ENCODE results near the gene CCNG2. TPM values are rescaled to one million over a fixed set of nuclear protein-coding genes. Genes with fewer than 3 reads are reported as not detected.

Gene CCNG2
- total RNA-seq, 1 experiment from 2014 or later: 44.2 TPM

- Histone ChIP-seq H3F3A (ENCODE audit: insufficient read depth, low read depth) (peaks cover 27% of the 10 kb centered on the region), H3K4me1 (replicated peaks; ENCODE audit: insufficient read depth) (peaks cover 56% of the 10 kb centered on the region), H2AFZ (no peak overlapping the region), H3K4me2 (no peak overlapping the region), H3K9me2 (ENCODE audit: insufficient read depth) (no peaks in the 10 kb centered on the region), H3K79me2 (ENCODE audit: low read depth) (no peaks in the 10 kb centered on the region), H3K4me3 (no peak overlapping the region), H3K36me3 (ENCODE audit: low read depth) (no peaks in the 10 kb centered on the region), H3K9me3 (ENCODE audit: insufficient read depth, low read depth) (no peaks in the 10 kb centered on the region), H4K20me1 (ENCODE audit: insufficient read depth) (no peaks in the 10 kb centered on the region), H3K27ac (no peak overlapping the region), H3K27me3 (ENCODE audit: insufficient read depth, low read depth) (no peaks in the 10 kb centered on the region)
- ChIA-PET CTCF (no interaction called here), POLR2A (ENCODE audit: unreplicated experiment) (no interaction called here)
- no peak for TF ChIP-seq EZH2 (IDR thresholded peaks at IDR 0.05; ENCODE audit: low read depth)
- TF ChIP-seq CTCF (conservative IDR thresholded peaks at IDR 0.05): no peak
- no TSS peak for BruUV-seq (replicated peaks)
- intact Hi-C loops (cut with micrococcal nuclease; ENCODE audit: unreplicated experiment): no loop called here
- peak in 1 of 2 experiments; percentile 47 for DNase-seq
These were observed 8.9 kb upstream of the CCNG2 start for GRCh38 chr4:77148078-77148477.

DNA sequence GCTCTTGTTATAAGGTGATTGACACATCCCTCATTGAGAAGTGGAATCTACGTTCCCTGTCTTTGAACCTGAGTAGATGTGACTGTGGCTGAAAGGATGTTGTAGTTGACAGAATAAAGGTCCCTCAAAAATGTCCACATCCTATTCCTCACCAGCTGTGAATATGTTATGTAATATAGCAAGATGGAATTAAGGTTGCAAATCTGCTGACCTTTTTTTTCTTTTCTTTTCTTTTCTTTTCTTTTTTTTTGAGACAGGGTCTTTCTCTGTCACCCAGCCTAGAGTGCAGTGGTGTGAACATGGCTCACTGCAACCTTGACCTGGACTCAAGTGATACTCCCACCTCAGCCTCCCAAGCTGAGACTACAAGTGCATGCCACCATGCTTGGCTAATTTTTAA lies 7.2 kb upstream of the CCNG2 start:
- no peak for DNase-seq
- intact Hi-C loops (cut with micrococcal nuclease; ENCODE audit: unreplicated experiment): no loop called here
- no peak overlapping the region for H3K4me3 ChIP-seq
- ChIA-PET CTCF (interaction anchor here (0.6 kb wide), 1 partner anchor 300 kb away, joined by 3 read pairs; no protein-coding TSS in a partner anchor), POLR2A (ENCODE audit: unreplicated experiment) (no interaction called here)
- BruUV-seq (replicated peaks): no TSS peak
- TF ChIP-seq CTCF (conservative IDR thresholded peaks at IDR 0.05) (no peak), EZH2 (IDR thresholded peaks at IDR 0.05; ENCODE audit: low read depth) (no peak)
- H3K4me2 ChIP-seq: no peak overlapping the region
- no peaks in the 10 kb centered on the region for H3K9me3 ChIP-seq (ENCODE audit: insufficient read depth, low read depth)
- no peak overlapping the region for H2AFZ ChIP-seq
- peaks cover 29% of the 10 kb centered on the region for H3F3A ChIP-seq (ENCODE audit: insufficient read depth, low read depth)
- no peaks in the 10 kb centered on the region for H3K27me3 ChIP-seq (ENCODE audit: insufficient read depth, low read depth)
- no peaks in the 10 kb centered on the region for H3K36me3 ChIP-seq (ENCODE audit: low read depth)
- H4K20me1 ChIP-seq (ENCODE audit: insufficient read depth): no peaks in the 10 kb centered on the region
- no peak overlapping the region for H3K27ac ChIP-seq
- H3K79me2 ChIP-seq (ENCODE audit: low read depth): no peaks in the 10 kb centered on the region
- H3K4me1 ChIP-seq (replicated peaks; ENCODE audit: insufficient read depth): peaks cover 67% of the 10 kb centered on the region
- H3K9me2 ChIP-seq (ENCODE audit: insufficient read depth): no peaks in the 10 kb centered on the region

DNA sequence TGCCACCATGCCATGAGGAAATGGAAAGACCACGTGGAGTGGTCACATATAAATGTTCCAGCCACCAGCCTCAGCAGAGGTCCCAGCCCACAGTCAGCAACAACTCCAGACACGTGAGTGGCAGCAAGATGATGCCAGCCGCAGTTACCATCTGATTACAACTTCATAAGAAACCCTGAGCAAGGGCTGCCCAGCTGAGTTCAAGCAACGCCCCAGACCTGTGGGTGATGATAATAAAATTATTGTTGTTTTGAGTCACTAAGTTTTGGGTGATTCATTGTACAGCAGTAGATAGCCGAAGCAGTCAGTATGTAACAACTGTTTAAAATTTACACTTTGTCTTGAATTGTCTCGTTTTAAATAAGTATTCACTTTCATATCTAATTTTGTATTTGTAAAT lies 5.8 kb upstream of the CCNG2 start:
- Histone ChIP-seq H3K9me3 (ENCODE audit: insufficient read depth, low read depth) (no peaks in the 10 kb centered on the region), H3K36me3 (ENCODE audit: low read depth) (no peaks in the 10 kb centered on the region), H3K27me3 (ENCODE audit: insufficient read depth, low read depth) (no peaks in the 10 kb centered on the region), H3K4me2 (no peak overlapping the region), H2AFZ (no peak overlapping the region), H3K4me3 (no peak overlapping the region), H4K20me1 (ENCODE audit: insufficient read depth) (no peaks in the 10 kb centered on the region), H3K4me1 (replicated peaks; ENCODE audit: insufficient read depth) (peaks cover 69% of the 10 kb centered on the region), H3K79me2 (ENCODE audit: low read depth) (no peaks in the 10 kb centered on the region), H3K27ac (no peak overlapping the region), H3K9me2 (ENCODE audit: insufficient read depth) (no peaks in the 10 kb centered on the region), H3F3A (ENCODE audit: insufficient read depth, low read depth) (peaks cover 28% of the 10 kb centered on the region)
- CTCF ChIA-PET: no interaction called here
- intact Hi-C loops (cut with micrococcal nuclease; ENCODE audit: unreplicated experiment): no loop called here
- POLR2A ChIA-PET (ENCODE audit: unreplicated experiment): no interaction called here
- DNase-seq: no peak
- TF ChIP-seq EZH2 (IDR thresholded peaks at IDR 0.05; ENCODE audit: low read depth): no peak
- TF ChIP-seq CTCF (conservative IDR thresholded peaks at IDR 0.05): no peak
- no TSS peak for BruUV-seq (replicated peaks)

Measured in PC-9 (cell line).